Activated CD8-positive, alpha-beta T cell treated with anti-CD3 and anti-CD28 coated beads, Interleukin-2, amount 10 ng/mL, durations not matched to agents 7 days and 5 days (primary cell): Measurements from ENCODE around the gene ELAPOR2. TPM values are rescaled to one million over a fixed set of nuclear protein-coding genes. Genes with fewer than 3 reads are reported as not detected.
A peak's percentile ranks its signal among the peaks of the same experiment; 100 is the strongest.

ENCODE experiments used
- ATAC-seq: fragments of 150-1000 bp; cut with Tn5 transposase; one replicate; pipeline ENCODE4 v1.10.0; 2021; ENCODE audit warnings: moderate library complexity
- CTCF ChIA-PET: fragments of 350-600 bp; sonication (Branson Sonifier 250); formaldehyde crosslinking; loops from one replicate; lab custom pipeline; 2021; ENCODE audit warnings: antibody characterized with exemption; lab: Charles Lee
- POLR2A ChIA-PET: fragments of 350-600 bp; sonication (Branson Sonifier 250); formaldehyde crosslinking; loops from one replicate; lab custom pipeline; 2021; ENCODE audit warnings: antibody characterized with exemption; lab: Charles Lee
- DNase-seq: peaks from one replicate; pipeline ENCODE4 v3.0.0-alpha.2; 2020
- H3K27ac Mint-ChIP-seq: one replicate; pipeline ENCODE4 v1.8.0; 2021; ENCODE audit warnings: mild to moderate bottlenecking, mixed read lengths
- H3K27me3 Mint-ChIP-seq: one replicate; pipeline ENCODE4 v1.8.0; 2021; ENCODE audit warnings: low read depth, mixed read lengths
- H3K36me3 Mint-ChIP-seq: one replicate; pipeline ENCODE4 v1.8.0; 2021; ENCODE audit warnings: low read depth, mixed read lengths
- H3K4me1 Mint-ChIP-seq: one replicate; pipeline ENCODE4 v1.8.0; 2021; ENCODE audit warnings: low read depth, mixed read lengths
- H3K4me3 Mint-ChIP-seq: one replicate; pipeline ENCODE4 v1.8.0; 2021; ENCODE audit warnings: mild to moderate bottlenecking, mixed read lengths
- H3K9me3 Mint-ChIP-seq: one replicate; pipeline ENCODE4 v1.8.0; 2022; ENCODE audit warnings: mixed read lengths; ENCODE audit not compliant: insufficient read depth
- total RNA-seq, 2 experiments: library from RNA; stranded (reverse); gene quantifications; one replicate each; pipeline ENCODE4 v1.2.3, GENCODE V29; 2021

The ELAPOR2 gene
- total RNA-seq, 2 experiments from 2014 or later, result 2.3 TPM

GRCh38 chr7:87038993-87039690, 20.3 kb downstream of the ELAPOR2 start:
- Mint-ChIP-seq H3K4me1 (no peaks in the 10 kb centered on the region), H3K9me3 (no peaks in the 10 kb centered on the region), H3K27me3 (peaks cover 3% of the 10 kb centered on the region), H3K4me3 (peak overlapping the region; percentile 60), H3K36me3 (no peaks in the 10 kb centered on the region), H3K27ac (peak overlapping the region; percentile 52)
- POLR2A ChIA-PET, result no interaction called here
- CTCF ChIA-PET, result no interaction called here
- DNase-seq, result no peak
- ATAC-seq, result no peak

GRCh38 chr7:87036985-87037384, 22.5 kb downstream of the ELAPOR2 start:
- H3K9me3 Mint-ChIP-seq, result no peaks in the 10 kb centered on the region
- POLR2A ChIA-PET, result no interaction called here
- CTCF ChIA-PET, result no interaction called here
- H3K4me1 Mint-ChIP-seq, result no peaks in the 10 kb centered on the region
- no peak for ATAC-seq
- peaks cover 3% of the 10 kb centered on the region for H3K27me3 Mint-ChIP-seq
- H3K4me3 Mint-ChIP-seq, result no peak overlapping the region
- no peaks in the 10 kb centered on the region for H3K36me3 Mint-ChIP-seq
- H3K27ac Mint-ChIP-seq, result no peak overlapping the region
- no peak for DNase-seq

- Mint-ChIP-seq H3K27ac (no peak overlapping the region), H3K9me3 (no peaks in the 10 kb centered on the region), H3K4me3 (no peak overlapping the region), H3K27me3 (peaks cover 2% of the 10 kb centered on the region), H3K36me3 (no peaks in the 10 kb centered on the region), H3K4me1 (no peaks in the 10 kb centered on the region)
- POLR2A ChIA-PET, result no interaction called here
- DNase-seq (no peak), ATAC-seq (no peak)
- CTCF ChIA-PET, result interaction anchor here (0.8 to 1.5 kb wide), 2 partner anchors 20 to 116 kb away, joined by 3 read pairs; no protein-coding TSS in a partner anchor
Observed at GRCh38 chr7:87032604-87033339, 26.7 kb downstream of the ELAPOR2 start.

- ATAC-seq, result no peak
- POLR2A ChIA-PET, result no interaction called here
- no peaks in the 10 kb centered on the region for H3K4me1 Mint-ChIP-seq
- DNase-seq, result no peak
- CTCF ChIA-PET, result no interaction called here
- no peak overlapping the region for H3K27ac Mint-ChIP-seq
- H3K4me3 Mint-ChIP-seq, result no peak overlapping the region
- no peaks in the 10 kb centered on the region for H3K27me3 Mint-ChIP-seq
- no peaks in the 10 kb centered on the region for H3K36me3 Mint-ChIP-seq
- no peaks in the 10 kb centered on the region for H3K9me3 Mint-ChIP-seq
Observed at GRCh38 chr7:87029078-87029477, 30.4 kb downstream of the ELAPOR2 start.

GRCh38 chr7:87028636-87029035, 30.8 kb downstream of the ELAPOR2 start:
- CTCF ChIA-PET, result no interaction called here
- Mint-ChIP-seq H3K36me3 (no peaks in the 10 kb centered on the region), H3K4me1 (no peaks in the 10 kb centered on the region), H3K9me3 (no peaks in the 10 kb centered on the region), H3K4me3 (no peak overlapping the region), H3K27ac (no peak overlapping the region), H3K27me3 (no peaks in the 10 kb centered on the region)
- no peak for DNase-seq
- no peak for ATAC-seq
- POLR2A ChIA-PET, result no interaction called here

GRCh38 chr7:87027900-87028299, 31.6 kb downstream of the ELAPOR2 start:
- Mint-ChIP-seq H3K27ac (no peak overlapping the region), H3K4me3 (no peak overlapping the region), H3K4me1 (no peaks in the 10 kb centered on the region), H3K9me3 (no peaks in the 10 kb centered on the region), H3K36me3 (no peaks in the 10 kb centered on the region), H3K27me3 (no peaks in the 10 kb centered on the region)
- CTCF ChIA-PET, result no interaction called here
- POLR2A ChIA-PET, result no interaction called here
- DNase-seq (no peak), ATAC-seq (no peak)

DNA sequence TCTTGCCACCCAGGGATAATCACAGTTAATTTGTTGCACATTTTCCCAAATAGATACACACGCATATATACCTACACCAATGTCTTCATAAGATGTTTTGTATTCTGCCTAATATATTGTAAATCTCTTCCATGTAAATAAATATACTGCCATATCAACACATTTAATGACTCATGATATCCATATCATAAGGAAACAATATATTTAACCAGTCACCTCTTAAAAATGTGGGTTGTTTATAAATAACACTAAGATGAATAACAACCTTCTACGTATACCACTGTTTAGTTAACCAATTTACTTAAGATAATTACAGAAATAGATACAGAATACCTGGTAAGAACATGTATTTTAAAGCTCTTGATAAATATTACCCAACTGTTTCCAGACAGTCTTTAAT, 38.2 kb downstream of the ELAPOR2 start:
- Mint-ChIP-seq H3K27me3 (peaks cover 2% of the 10 kb centered on the region), H3K36me3 (no peaks in the 10 kb centered on the region), H3K9me3 (no peaks in the 10 kb centered on the region), H3K4me3 (no peak overlapping the region), H3K27ac (no peak overlapping the region), H3K4me1 (no peaks in the 10 kb centered on the region)
- CTCF ChIA-PET, result interaction anchor here (1.3 kb wide), 1 partner anchor 10 kb away, joined by 3 read pairs; no protein-coding TSS in a partner anchor
- POLR2A ChIA-PET, result no interaction called here
- ATAC-seq (no peak), DNase-seq (no peak)

- Mint-ChIP-seq H3K9me3 (no peaks in the 10 kb centered on the region), H3K27ac (no peak overlapping the region), H3K36me3 (no peaks in the 10 kb centered on the region), H3K27me3 (peaks cover 2% of the 10 kb centered on the region), H3K4me3 (no peak overlapping the region), H3K4me1 (peaks cover 2% of the 10 kb centered on the region)
- ChIA-PET CTCF (no interaction called here), POLR2A (no interaction called here)
- ATAC-seq (no peak), DNase-seq (no peak)
Observed at GRCh38 chr7:87016606-87017005, 42.8 kb downstream of the ELAPOR2 start.

GRCh38 chr7:87013840-87014190, 45.6 kb downstream of the ELAPOR2 start:
- POLR2A ChIA-PET, result interaction anchor here (1.0 kb wide), 1 partner anchor 10 kb away, joined by 3 read pairs; no protein-coding TSS in a partner anchor
- CTCF ChIA-PET, result no interaction called here
- H3K4me1 Mint-ChIP-seq, result peaks cover 2% of the 10 kb centered on the region

GRCh38 chr7:87013136-87013839, 46.2 kb downstream of the ELAPOR2 start:
- H3K4me1 Mint-ChIP-seq, result peaks cover 2% of the 10 kb centered on the region
- no peak overlapping the region for H3K27ac Mint-ChIP-seq
- H3K4me3 Mint-ChIP-seq, result no peak overlapping the region
- no peaks in the 10 kb centered on the region for H3K36me3 Mint-ChIP-seq
- H3K9me3 Mint-ChIP-seq, result no peaks in the 10 kb centered on the region
- ATAC-seq, result no peak
- DNase-seq, result no peak
- no peaks in the 10 kb centered on the region for H3K27me3 Mint-ChIP-seq
- ChIA-PET CTCF (interaction anchor here (0.9 kb wide), 1 partner anchor 20 kb away, joined by 3 read pairs; no protein-coding TSS in a partner anchor), POLR2A (interaction anchor here (1.0 kb wide), 1 partner anchor 9 kb away, joined by 3 read pairs; no protein-coding TSS in a partner anchor)

More at GRCh38 chr7:87013840-87014190, 45.6 kb downstream of the ELAPOR2 start:
- no peak overlapping the region for H3K27ac Mint-ChIP-seq
- no peaks in the 10 kb centered on the region for H3K9me3 Mint-ChIP-seq
- ATAC-seq (no peak), DNase-seq (no peak)
- H3K27me3 Mint-ChIP-seq, result no peaks in the 10 kb centered on the region
- H3K36me3 Mint-ChIP-seq, result no peaks in the 10 kb centered on the region
- no peak overlapping the region for H3K4me3 Mint-ChIP-seq
